ENCODE measurements around the gene GCNT4. TPM values are rescaled to one million over a fixed set of nuclear protein-coding genes. Genes with fewer than 3 reads are reported as not detected.

The GCNT4 gene
- polyA plus RNA-seq, 1 of the 3 experiments (the other 2 are of a cell fraction), result 0.02 TPM

DNA sequence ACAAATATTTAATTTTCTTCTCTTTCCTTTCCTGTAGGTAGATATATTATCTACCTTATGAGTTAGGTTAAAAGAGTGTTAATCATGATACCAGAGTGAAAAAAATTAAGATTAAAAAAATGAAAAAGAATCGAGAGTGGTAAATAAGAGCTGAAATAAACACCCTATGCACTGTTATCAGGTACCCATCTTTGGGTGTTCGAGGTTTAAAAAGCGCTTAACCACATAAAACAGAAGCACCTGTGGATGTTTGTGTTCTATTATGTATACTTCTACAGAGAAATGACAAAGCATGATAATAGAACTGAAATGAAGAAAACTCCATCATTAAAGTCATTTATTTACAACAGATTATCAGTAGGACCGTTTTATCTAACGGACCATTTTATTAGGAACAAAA is 25.7 kb upstream of the GCNT4 start:
- WGBS (ENCODE audit: low lambda C conversion rate), result 57% methylated on average over 5 of the region's 5 CpGs
- no peak for DNase-seq
- Histone ChIP-seq H3K9me3 (no peaks in the 10 kb centered on the region), H3F3A (replicated peaks; ENCODE audit: insufficient read depth) (no peaks in the 10 kb centered on the region), H3K27me3 (ENCODE audit: insufficient read depth) (no peaks in the 10 kb centered on the region; the same call in 1 of the 2 replicates), H3K4me1 (ENCODE audit: control insufficient read depth in 1 of 2, insufficient read depth in 2 of 2, low read depth in 1 of 2, low read length in 1 of 2) (no peaks in the 10 kb centered on the region), H3K9me2 (no peaks in the 10 kb centered on the region), H3K4me3 (ENCODE audit: low read depth in 2 of 2, low read length in 1 of 2) (no peak overlapping the region), H4K20me1 (ENCODE audit: insufficient read depth) (no peaks in the 10 kb centered on the region), H2AFZ (ENCODE audit: low read depth) (no peak overlapping the region), H3K79me2 (ENCODE audit: insufficient read depth) (no peaks in the 10 kb centered on the region), H3K4me2 (no peak overlapping the region), H3K27ac (ENCODE audit: low read depth in 2 of 2, low read length in 1 of 2) (no peak overlapping the region), H3K9ac (no peak overlapping the region), H3K36me3 (replicated peaks in 1 of 2; ENCODE audit: control insufficient read depth in 1 of 2, insufficient read depth in 2 of 2, low read length in 1 of 2) (no peaks in the 10 kb centered on the region)
- CTCF ChIA-PET, result no interaction called here
- TF ChIP-seq RXRA (IDR thresholded peaks at IDR 0.05; ENCODE audit: borderline replicate concordance, low read depth) (no peak), IRF3 (IDR thresholded peaks at IDR 0.05; ENCODE audit: low read depth, low read length) (no peak), FOSL2 (IDR thresholded peaks at IDR 0.05; ENCODE audit: borderline replicate concordance, low read depth) (no peak), TEAD4 (IDR thresholded peaks at IDR 0.05; ENCODE audit: borderline replicate concordance, insufficient read depth) (no peak), MAX (IDR thresholded peaks at IDR 0.05; ENCODE audit: low read depth) (no peak), JUND (IDR thresholded peaks at IDR 0.05) (no peak), MXI1 (IDR thresholded peaks at IDR 0.05; ENCODE audit: low read depth, low read length) (no peak), SMC3 (IDR thresholded peaks at IDR 0.05; ENCODE audit: low read depth, low read length) (no peak), GATA2 (CRISPR knock-in tag; IDR thresholded peaks at IDR 0.05) (no peak), CHD2 (IDR thresholded peaks at IDR 0.05; ENCODE audit: low read length, partially characterized antibody) (no peak), RCOR1 (IDR thresholded peaks at IDR 0.05; ENCODE audit: low read length) (no peak), ZBTB33 (IDR thresholded peaks at IDR 0.05; ENCODE audit: borderline replicate concordance, low read depth) (no peak), YY1 (IDR thresholded peaks at IDR 0.05; ENCODE audit: low read depth) (no peak), NFIC (IDR thresholded peaks at IDR 0.05; ENCODE audit: borderline replicate concordance) (no peak), USF2 (IDR thresholded peaks at IDR 0.05; ENCODE audit: borderline replicate concordance, low read depth, low read length) (no peak), EP300 (IDR thresholded peaks at IDR 0.05; ENCODE audit: borderline replicate concordance in 1 of 2, low read depth in 1 of 2, low read length in 1 of 2) (no peak), MEF2A (IDR thresholded peaks at IDR 0.05; ENCODE audit: borderline replicate concordance, low read depth) (no peak), POLR2AphosphoS5 (IDR thresholded peaks at IDR 0.05; ENCODE audit: low read depth, low read length) (no peak)
- TF ChIP-seq, protein P1, sequence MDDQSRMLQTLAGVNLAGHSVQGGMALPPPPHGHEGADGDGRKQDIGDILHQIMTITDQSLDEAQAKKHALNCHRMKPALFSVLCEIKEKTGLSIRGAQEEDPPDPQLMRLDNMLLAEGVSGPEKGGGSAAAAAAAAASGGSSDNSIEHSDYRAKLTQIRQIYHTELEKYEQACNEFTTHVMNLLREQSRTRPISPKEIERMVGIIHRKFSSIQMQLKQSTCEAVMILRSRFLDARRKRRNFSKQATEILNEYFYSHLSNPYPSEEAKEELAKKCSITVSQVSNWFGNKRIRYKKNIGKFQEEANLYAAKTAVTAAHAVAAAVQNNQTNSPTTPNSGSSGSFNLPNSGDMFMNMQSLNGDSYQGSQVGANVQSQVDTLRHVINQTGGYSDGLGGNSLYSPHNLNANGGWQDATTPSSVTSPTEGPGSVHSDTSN (IDR thresholded peaks at IDR 0.05), result no peak
- TF ChIP-seq, protein P2, sequence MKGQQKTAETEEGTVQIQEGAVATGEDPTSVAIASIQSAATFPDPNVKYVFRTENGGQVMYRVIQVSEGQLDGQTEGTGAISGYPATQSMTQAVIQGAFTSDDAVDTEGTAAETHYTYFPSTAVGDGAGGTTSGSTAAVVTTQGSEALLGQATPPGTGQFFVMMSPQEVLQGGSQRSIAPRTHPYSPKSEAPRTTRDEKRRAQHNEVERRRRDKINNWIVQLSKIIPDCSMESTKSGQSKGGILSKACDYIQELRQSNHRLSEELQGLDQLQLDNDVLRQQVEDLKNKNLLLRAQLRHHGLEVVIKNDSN (IDR thresholded peaks at IDR 0.05; ENCODE audit: borderline replicate concordance, low read depth), result no peak
- POLR2A ChIA-PET, result no interaction called here
